ENCODE measurements around the gene C1QA.

The C1QA gene

DNA sequence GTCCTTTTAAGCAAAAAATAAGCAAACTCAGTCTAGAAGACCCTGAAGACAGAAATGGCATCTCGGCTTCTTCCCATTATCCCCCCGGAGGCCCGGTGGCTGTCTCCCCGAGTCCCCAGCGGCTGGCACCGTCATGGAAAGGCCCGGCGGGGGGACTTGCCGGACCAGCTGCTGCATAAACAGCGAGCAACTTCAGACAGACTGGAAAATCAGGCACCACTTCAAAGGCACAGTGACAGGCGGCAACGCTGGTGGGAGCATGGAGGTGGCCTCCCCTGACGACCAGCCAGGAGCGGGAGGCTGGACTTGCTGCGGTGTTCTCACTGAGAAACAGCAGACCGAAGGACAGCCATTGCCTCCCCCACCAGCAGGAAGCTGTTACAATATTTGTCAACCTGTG is 18.4 kb upstream of the C1QA start:
- TF ChIP-seq, protein P1, sequence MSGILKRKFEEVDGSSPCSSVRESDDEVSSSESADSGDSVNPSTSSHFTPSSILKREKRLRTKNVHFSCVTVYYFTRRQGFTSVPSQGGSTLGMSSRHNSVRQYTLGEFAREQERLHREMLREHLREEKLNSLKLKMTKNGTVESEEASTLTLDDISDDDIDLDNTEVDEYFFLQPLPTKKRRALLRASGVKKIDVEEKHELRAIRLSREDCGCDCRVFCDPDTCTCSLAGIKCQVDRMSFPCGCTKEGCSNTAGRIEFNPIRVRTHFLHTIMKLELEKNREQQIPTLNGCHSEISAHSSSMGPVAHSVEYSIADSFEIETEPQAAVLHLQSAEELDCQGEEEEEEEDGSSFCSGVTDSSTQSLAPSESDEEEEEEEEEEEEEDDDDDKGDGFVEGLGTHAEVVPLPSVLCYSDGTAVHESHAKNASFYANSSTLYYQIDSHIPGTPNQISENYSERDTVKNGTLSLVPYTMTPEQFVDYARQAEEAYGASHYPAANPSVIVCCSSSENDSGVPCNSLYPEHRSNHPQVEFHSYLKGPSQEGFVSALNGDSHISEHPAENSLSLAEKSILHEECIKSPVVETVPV (CRISPR knock-in tag; IDR thresholded peaks at IDR 0.05) = no peak
- TF ChIP-seq ZNF70 (CRISPR knock-in tag; IDR thresholded peaks at IDR 0.05) (no peak), SNAI2 (CRISPR knock-in tag; IDR thresholded peaks at IDR 0.05) (no peak), ARNTL (CRISPR knock-in tag; IDR thresholded peaks at IDR 0.05; ENCODE audit: borderline replicate concordance, low read depth) (no peak), PPARA (CRISPR knock-in tag; IDR thresholded peaks at IDR 0.05; ENCODE audit: borderline replicate concordance) (no peak), TOX (CRISPR knock-in tag; IDR thresholded peaks at IDR 0.05; ENCODE audit: borderline replicate concordance) (no peak)
- TF ChIP-seq, protein P2, sequence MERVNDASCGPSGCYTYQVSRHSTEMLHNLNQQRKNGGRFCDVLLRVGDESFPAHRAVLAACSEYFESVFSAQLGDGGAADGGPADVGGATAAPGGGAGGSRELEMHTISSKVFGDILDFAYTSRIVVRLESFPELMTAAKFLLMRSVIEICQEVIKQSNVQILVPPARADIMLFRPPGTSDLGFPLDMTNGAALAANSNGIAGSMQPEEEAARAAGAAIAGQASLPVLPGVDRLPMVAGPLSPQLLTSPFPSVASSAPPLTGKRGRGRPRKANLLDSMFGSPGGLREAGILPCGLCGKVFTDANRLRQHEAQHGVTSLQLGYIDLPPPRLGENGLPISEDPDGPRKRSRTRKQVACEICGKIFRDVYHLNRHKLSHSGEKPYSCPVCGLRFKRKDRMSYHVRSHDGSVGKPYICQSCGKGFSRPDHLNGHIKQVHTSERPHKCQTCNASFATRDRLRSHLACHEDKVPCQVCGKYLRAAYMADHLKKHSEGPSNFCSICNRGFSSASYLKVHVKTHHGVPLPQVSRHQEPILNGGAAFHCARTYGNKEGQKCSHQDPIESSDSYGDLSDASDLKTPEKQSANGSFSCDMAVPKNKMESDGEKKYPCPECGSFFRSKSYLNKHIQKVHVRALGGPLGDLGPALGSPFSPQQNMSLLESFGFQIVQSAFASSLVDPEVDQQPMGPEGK (CRISPR knock-in tag; IDR thresholded peaks at IDR 0.05; ENCODE audit: borderline replicate concordance) = no peak
- ATAC-seq = no peak

DNA sequence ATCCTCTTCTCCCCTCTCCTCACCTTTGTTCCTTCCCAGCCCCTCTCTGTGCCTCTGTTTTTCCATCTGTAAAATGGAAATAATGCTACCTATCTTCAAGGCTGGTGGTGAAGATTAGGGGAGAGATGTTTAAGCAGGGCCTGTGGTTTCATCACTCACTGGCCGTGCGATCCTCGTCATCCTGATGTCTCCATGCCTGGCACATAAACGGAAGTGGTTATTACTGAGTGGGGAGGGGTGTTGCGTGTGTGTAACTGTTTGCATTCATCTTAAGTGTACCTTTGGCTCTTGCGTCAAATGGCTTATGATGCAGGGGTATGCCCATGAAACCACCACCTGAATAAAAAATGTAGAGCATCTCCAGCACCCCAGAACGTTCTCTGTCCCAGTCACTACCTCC is 17.2 kb upstream of the C1QA start:
- TF ChIP-seq BACH2 (CRISPR knock-in tag; IDR thresholded peaks at IDR 0.05; ENCODE audit: borderline replicate concordance) (no peak), ESRRG (CRISPR knock-in tag; IDR thresholded peaks at IDR 0.05) (no peak), ZC3H10 (CRISPR knock-in tag; IDR thresholded peaks at IDR 0.05) (no peak), ZFP3 (CRISPR knock-in tag; IDR thresholded peaks at IDR 0.05) (no peak), PPARA (CRISPR knock-in tag; IDR thresholded peaks at IDR 0.05; ENCODE audit: borderline replicate concordance) (no peak), TOX (CRISPR knock-in tag; IDR thresholded peaks at IDR 0.05; ENCODE audit: borderline replicate concordance) (no peak), RARB (CRISPR knock-in tag; IDR thresholded peaks at IDR 0.05) (no peak), CSDC2 (CRISPR knock-in tag; IDR thresholded peaks at IDR 0.05) (no peak), ARNTL (CRISPR knock-in tag; IDR thresholded peaks at IDR 0.05; ENCODE audit: borderline replicate concordance, low read depth) (no peak), GLIS3 (CRISPR knock-in tag; IDR thresholded peaks at IDR 0.05) (no peak)
- TF ChIP-seq, protein P3, sequence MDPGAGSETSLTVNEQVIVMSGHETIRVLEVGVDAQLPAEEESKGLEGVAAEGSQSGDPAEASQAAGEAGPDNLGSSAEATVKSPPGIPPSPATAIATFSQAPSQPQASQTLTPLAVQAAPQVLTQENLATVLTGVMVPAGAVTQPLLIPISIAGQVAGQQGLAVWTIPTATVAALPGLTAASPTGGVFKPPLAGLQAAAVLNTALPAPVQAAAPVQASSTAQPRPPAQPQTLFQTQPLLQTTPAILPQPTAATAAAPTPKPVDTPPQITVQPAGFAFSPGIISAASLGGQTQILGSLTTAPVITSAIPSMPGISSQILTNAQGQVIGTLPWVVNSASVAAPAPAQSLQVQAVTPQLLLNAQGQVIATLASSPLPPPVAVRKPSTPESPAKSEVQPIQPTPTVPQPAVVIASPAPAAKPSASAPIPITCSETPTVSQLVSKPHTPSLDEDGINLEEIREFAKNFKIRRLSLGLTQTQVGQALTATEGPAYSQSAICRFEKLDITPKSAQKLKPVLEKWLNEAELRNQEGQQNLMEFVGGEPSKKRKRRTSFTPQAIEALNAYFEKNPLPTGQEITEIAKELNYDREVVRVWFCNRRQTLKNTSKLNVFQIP (CRISPR knock-in tag; IDR thresholded peaks at IDR 0.05; ENCODE audit: borderline replicate concordance, low read depth) = no peak
- TF ChIP-seq, protein P4, sequence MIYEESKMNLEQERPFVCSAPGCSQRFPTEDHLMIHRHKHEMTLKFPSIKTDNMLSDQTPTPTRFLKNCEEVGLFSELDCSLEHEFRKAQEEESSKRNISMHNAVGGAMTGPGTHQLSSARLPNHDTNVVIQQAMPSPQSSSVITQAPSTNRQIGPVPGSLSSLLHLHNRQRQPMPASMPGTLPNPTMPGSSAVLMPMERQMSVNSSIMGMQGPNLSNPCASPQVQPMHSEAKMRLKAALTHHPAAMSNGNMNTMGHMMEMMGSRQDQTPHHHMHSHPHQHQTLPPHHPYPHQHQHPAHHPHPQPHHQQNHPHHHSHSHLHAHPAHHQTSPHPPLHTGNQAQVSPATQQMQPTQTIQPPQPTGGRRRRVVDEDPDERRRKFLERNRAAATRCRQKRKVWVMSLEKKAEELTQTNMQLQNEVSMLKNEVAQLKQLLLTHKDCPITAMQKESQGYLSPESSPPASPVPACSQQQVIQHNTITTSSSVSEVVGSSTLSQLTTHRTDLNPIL (CRISPR knock-in tag; IDR thresholded peaks at IDR 0.05; ENCODE audit: low read depth) = no peak
- ATAC-seq = no peak

DNA sequence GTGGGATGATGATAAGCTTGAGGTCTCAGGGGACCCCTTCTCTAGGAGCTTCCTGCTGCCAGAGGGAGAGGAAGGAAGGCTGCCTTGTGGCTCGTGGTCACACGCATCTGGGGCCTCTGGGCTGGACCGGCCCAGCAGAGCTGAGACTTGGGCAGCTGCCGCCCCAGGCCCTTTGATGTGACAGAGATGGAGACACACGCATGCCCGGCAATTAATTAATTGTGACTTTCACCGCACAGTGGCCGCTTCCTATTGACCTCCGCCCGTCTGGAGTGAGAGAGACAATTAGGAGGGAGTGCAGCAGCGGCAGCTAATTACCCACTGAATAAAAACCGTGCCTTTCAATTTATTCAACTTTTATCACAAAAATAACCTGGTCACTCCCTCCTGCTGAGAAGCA is 16.6 kb upstream of the C1QA start:
- no peak for ATAC-seq
- no peak for TF ChIP-seq ARNTL (CRISPR knock-in tag; IDR thresholded peaks at IDR 0.05; ENCODE audit: borderline replicate concordance, low read depth)
- TF ChIP-seq, protein P5, sequence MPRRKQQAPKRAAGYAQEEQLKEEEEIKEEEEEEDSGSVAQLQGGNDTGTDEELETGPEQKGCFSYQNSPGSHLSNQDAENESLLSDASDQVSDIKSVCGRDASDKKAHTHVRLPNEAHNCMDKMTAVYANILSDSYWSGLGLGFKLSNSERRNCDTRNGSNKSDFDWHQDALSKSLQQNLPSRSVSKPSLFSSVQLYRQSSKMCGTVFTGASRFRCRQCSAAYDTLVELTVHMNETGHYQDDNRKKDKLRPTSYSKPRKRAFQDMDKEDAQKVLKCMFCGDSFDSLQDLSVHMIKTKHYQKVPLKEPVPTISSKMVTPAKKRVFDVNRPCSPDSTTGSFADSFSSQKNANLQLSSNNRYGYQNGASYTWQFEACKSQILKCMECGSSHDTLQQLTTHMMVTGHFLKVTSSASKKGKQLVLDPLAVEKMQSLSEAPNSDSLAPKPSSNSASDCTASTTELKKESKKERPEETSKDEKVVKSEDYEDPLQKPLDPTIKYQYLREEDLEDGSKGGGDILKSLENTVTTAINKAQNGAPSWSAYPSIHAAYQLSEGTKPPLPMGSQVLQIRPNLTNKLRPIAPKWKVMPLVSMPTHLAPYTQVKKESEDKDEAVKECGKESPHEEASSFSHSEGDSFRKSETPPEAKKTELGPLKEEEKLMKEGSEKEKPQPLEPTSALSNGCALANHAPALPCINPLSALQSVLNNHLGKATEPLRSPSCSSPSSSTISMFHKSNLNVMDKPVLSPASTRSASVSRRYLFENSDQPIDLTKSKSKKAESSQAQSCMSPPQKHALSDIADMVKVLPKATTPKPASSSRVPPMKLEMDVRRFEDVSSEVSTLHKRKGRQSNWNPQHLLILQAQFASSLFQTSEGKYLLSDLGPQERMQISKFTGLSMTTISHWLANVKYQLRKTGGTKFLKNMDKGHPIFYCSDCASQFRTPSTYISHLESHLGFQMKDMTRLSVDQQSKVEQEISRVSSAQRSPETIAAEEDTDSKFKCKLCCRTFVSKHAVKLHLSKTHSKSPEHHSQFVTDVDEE (CRISPR knock-in tag; IDR thresholded peaks at IDR 0.05) = no peak
- no peak for TF ChIP-seq ZNF70 (CRISPR knock-in tag; IDR thresholded peaks at IDR 0.05)
- no peak for TF ChIP-seq RARB (CRISPR knock-in tag; IDR thresholded peaks at IDR 0.05)
- TF ChIP-seq TOX (CRISPR knock-in tag; IDR thresholded peaks at IDR 0.05; ENCODE audit: borderline replicate concordance) = no peak
- TF ChIP-seq, protein P4 (CRISPR knock-in tag; IDR thresholded peaks at IDR 0.05; ENCODE audit: low read depth) = no peak
- TF ChIP-seq, protein P2 (CRISPR knock-in tag; IDR thresholded peaks at IDR 0.05; ENCODE audit: borderline replicate concordance) = no peak
- TF ChIP-seq CSDC2 (CRISPR knock-in tag; IDR thresholded peaks at IDR 0.05) = no peak
- TF ChIP-seq, protein P3 (CRISPR knock-in tag; IDR thresholded peaks at IDR 0.05; ENCODE audit: borderline replicate concordance, low read depth) = no peak
- TF ChIP-seq OSR1 (CRISPR knock-in tag; IDR thresholded peaks at IDR 0.05) = no peak
- TF ChIP-seq, protein P1 (CRISPR knock-in tag; IDR thresholded peaks at IDR 0.05) = no peak
- TF ChIP-seq ISL1 (CRISPR knock-in tag; IDR thresholded peaks at IDR 0.05) = no peak
- no peak for TF ChIP-seq ESRRG (CRISPR knock-in tag; IDR thresholded peaks at IDR 0.05)
- no peak for TF ChIP-seq ZFP30 (CRISPR knock-in tag; IDR thresholded peaks at IDR 0.05)
- no peak for TF ChIP-seq TCF4 (CRISPR knock-in tag; IDR thresholded peaks at IDR 0.05; ENCODE audit: borderline replicate concordance)
